ENCODE measurements around the gene STIP1.

Gene STIP1

DNA sequence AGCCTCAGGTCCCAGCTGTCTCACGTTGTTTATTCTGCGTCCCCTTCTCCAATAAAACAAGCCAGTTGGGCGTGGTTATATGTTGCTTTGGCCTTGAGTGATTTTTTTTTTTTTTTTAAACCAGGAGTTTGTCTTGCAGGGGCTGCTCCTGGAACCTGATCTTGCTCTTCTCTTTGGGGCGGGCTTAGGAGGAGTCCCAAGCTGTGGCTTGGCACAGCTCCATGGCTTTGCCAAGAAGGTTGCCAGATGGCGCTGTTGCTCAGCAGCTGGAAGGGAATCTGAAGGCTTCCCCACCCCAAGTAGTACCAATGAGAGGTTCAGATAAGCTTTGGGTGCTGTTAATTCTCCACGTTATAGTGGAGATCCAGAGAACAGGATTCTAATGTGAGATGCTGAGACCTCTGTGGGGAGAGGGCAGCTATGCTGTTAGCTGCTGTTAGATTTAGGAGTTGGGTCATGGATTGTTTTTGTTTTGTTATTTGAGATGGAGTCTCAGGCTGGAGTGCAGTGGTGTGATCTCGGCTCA is 18.6 kb downstream of the STIP1 start:
- Mint-ChIP-seq H3K27ac (peak overlapping the region; percentile 79), H3K4me3 (peak overlapping the region; percentile 78), H3K27me3 (no peaks in the 10 kb centered on the region), H3K9me3 (ENCODE audit: low read depth) (no peaks in the 10 kb centered on the region), H3K4me1 (ENCODE audit: low read depth) (peaks cover 35% of the 10 kb centered on the region), H3K36me3 (peaks cover 3% of the 10 kb centered on the region)

DNA sequence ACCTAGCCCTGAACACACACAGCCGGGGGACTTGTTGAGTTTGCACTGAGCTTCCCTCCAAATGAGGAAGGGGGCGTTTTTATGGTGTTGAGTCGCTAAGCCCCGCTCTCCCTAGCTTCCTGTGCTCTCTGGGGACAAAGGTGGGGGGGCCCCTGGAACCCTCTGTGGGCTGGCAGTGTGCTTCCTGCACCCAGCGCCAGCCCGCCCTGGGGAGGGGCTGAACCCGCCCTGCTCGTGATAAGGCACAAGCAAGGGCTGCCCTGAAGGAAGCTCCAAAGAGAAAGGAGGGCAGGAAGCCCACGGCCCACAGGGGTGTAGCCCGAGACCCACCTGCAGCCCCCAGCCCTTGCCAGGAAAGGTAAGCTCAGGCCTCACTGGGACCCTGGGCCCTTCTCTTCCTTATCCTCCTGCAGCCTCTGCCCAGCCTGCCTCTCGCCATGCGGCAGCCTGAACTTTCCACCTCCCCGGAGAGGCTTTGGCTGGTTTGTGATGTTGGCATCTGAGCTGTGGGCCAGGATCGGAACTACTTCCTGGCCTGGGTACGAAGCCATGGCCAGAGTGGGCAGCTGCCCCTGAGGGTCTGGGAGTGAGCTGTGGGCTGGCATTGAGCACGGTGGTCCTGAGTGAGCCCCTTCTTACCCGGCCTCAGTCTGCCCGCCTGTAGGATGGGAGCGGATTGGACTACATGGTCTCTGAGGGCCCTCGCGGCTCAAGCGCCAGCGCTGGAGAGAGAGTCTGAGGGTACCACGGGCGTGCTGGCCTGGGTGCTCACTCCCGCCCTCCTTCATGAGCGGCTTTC is 20.7 kb downstream of the STIP1 start, which contains the start of gene FERMT3:
TSS of gene FERMT3 (plus strand) at position 265 of the 799 bp plus-strand sequence. CDS start 644 bp downstream, outside the sequence.
- Mint-ChIP-seq H3K9me3 (ENCODE audit: low read depth) (no peaks in the 10 kb centered on the region), H3K27me3 (no peaks in the 10 kb centered on the region), H3K36me3 (peaks cover 3% of the 10 kb centered on the region), H3K4me1 (ENCODE audit: low read depth) (peaks cover 33% of the 10 kb centered on the region), H3K27ac (peak within 1 kb of the TSS; percentile 96), H3K4me3 (peak within 1 kb of the TSS; percentile 93)

DNA sequence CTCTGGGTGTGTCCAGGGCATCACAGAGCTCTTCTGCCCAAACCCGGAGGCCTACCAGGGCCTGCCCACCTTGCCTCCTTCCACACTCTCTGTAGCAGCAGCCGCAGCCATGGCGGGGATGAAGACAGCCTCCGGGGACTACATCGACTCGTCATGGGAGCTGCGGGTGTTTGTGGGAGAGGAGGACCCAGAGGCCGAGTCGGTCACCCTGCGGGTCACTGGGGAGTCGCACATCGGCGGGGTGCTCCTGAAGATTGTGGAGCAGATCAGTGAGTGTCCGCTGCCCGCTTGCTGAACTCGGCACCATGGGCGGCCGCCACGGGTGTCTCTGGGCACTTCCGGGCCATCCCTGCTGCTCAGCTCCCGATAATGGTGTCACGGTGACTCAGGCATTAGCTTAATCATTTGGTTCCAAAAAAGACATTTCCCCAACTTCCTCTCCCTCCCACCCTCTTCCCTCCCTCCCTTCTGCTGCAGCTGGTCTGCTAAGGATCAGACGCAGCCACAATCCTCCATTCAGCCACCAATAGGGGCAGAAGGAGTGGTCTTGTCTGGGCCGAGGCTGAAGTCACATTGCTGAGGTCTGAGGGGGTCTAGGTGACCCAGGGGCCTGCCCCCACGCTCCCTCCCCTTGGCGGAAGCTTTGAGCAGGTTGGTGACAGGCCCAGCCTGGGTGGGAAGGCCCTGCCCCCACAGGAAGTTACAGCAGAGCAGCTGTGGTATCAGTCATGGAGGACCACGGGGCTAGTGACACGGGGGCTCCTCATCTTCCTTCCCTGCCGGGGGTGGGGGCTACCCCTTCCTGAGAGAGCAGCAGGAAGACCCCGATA is 21.5 kb downstream of the STIP1 start:
- Mint-ChIP-seq H3K4me1 (ENCODE audit: low read depth) (peaks cover 36% of the 10 kb centered on the region), H3K27me3 (no peaks in the 10 kb centered on the region)

DNA sequence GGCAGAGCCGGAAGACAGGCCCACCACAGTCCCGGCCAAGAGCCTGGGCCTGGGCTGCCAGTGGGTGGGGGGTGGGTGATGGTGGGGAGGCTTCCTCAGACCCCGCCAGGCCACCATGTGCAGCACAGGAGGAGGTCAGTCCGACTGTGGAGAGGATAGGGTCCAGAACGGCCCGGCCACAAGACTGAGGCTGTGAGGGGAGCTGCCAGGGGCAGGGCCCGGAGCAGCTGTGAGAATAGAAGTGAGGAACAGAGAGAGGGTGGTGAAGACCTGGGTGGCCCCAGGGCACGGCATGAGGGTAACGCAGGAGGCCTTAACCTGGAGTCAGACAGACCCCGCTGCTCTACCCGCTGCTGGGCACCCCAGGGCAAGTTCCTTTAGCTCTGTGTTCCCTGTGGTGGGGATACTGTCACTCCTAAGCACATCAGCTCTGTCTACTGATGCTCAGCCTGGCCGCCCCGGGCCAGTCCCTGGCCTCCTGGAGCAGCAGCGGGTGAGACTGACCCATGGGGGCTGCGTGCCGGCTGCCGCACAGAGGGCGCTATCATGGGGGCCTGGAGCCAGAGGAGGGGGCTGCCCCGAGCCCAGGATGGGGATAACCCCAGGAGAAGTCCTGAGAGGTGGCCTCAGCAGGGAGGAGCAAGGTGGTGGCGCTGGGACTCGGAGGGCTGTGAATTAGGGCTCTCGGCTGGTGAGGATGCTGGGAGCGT is 22.3 kb downstream of the STIP1 start:
- H3K27ac Mint-ChIP-seq: peak overlapping the region; percentile 96
- H3K27me3 Mint-ChIP-seq: no peaks in the 10 kb centered on the region
- peak overlapping the region; percentile 93 for H3K4me3 Mint-ChIP-seq
- H3K4me1 Mint-ChIP-seq (ENCODE audit: low read depth): peaks cover 37% of the 10 kb centered on the region
- peaks cover 3% of the 10 kb centered on the region for H3K36me3 Mint-ChIP-seq
- H3K9me3 Mint-ChIP-seq (ENCODE audit: low read depth): no peaks in the 10 kb centered on the region

More for the DNA sequence above, 21.5 kb downstream of the STIP1 start:
- H3K9me3 Mint-ChIP-seq (ENCODE audit: low read depth): no peaks in the 10 kb centered on the region
- H3K27ac Mint-ChIP-seq: peak overlapping the region; percentile 96
- H3K36me3 Mint-ChIP-seq: peaks cover 3% of the 10 kb centered on the region
- H3K4me3 Mint-ChIP-seq: peak overlapping the region; percentile 93

DNA sequence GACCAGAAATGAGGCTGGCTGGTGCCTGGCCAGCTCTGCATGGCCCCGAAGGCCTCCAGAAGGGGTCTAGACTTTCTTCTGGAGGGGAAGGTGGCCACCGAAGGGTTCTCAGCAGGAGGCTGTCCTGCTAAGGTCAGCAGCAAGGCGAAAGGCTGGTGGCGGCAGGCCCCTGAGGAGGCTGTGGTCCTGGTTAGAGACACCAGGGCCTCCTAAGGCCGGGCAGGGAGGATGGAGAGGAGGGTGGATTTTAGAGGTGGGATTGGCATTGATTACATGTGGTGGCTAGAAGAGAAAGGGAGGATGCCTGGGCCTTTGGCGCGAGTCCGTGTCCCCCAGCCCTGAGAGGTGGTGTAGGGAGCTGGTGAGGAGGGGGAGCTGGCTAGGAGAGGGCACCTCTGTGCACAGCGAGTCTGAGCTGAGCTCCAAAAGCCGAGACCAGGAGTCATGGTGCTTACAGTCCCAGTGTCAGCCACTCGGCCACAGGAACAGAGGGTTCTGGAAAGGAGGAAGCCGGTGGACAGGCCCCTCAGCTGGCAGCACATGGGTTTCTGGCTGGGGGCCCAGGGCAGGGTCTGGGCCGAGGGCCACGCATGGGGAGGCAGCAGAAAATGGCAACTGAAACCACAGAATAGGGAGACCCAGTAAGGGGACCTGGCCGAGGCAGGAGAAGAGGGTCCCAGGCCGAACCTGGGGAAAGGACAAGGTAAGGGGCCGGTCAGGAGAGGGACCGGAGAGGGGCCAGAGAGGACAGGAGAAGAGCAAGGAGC is 23.0 kb downstream of the STIP1 start:
- Mint-ChIP-seq H3K4me3 (peak overlapping the region; percentile 93), H3K27me3 (no peaks in the 10 kb centered on the region), H3K36me3 (peaks cover 4% of the 10 kb centered on the region), H3K4me1 (ENCODE audit: low read depth) (peaks cover 34% of the 10 kb centered on the region), H3K27ac (peak overlapping the region; percentile 81), H3K9me3 (ENCODE audit: low read depth) (no peaks in the 10 kb centered on the region)

DNA sequence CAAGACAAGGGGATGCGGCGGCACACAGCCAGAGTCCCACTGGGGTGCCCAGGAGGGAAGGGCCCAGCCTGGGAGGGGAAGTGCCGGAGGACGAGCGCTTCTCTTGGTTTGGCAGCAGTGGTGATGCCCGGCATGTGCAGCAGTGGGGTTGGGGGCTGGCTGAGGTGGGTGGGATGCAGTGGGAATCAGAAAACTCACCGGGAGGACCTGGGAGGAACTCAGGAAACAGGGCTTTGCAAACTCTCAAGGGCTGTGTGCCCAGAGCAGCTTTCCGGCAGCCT is 23.5 kb downstream of the STIP1 start:
- H3K4me3 Mint-ChIP-seq: no peak overlapping the region
- peak overlapping the region; percentile 81 for H3K27ac Mint-ChIP-seq
- peaks cover 29% of the 10 kb centered on the region for H3K4me1 Mint-ChIP-seq (ENCODE audit: low read depth)
- no peaks in the 10 kb centered on the region for H3K27me3 Mint-ChIP-seq
- no peaks in the 10 kb centered on the region for H3K9me3 Mint-ChIP-seq (ENCODE audit: low read depth)
- peaks cover 4% of the 10 kb centered on the region for H3K36me3 Mint-ChIP-seq

DNA sequence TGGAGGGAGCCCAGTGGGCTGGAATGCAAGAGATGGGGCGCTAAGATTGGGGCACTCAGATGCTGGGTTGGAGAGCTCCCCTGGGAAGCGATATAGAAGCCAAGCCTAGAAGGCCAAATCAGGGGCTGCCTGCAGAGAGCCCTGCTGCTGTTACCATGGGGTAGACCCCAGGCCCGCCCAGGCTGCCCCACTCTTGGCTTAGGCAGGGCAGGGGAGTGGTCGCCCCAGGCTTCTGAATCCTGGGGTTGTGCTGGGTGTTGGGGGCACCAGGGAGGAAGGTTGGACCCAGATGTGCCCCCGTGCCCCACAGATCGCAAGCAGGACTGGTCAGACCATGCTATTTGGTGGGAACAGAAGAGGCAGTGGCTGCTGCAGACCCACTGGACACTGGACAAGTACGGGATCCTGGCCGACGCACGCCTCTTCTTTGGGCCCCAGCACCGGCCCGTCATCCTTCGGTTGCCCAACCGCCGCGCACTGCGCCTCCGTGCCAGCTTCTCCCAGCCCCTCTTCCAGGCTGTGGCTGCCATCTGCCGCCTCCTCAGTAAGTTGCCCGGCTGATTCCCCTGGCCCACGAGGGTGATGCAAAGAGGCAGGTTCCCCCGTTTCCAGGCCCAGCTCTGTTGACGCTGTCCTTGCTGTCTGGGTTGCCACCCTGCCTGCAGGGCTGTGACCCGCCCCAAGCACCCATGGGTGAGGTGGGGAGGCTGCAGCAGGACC is 24.5 kb downstream of the STIP1 start:
- Mint-ChIP-seq H3K4me3 (no peak overlapping the region), H3K4me1 (ENCODE audit: low read depth) (peaks cover 31% of the 10 kb centered on the region), H3K27me3 (no peaks in the 10 kb centered on the region), H3K27ac (peak overlapping the region; percentile 46), H3K9me3 (ENCODE audit: low read depth) (no peaks in the 10 kb centered on the region), H3K36me3 (peaks cover 2% of the 10 kb centered on the region)

DNA sequence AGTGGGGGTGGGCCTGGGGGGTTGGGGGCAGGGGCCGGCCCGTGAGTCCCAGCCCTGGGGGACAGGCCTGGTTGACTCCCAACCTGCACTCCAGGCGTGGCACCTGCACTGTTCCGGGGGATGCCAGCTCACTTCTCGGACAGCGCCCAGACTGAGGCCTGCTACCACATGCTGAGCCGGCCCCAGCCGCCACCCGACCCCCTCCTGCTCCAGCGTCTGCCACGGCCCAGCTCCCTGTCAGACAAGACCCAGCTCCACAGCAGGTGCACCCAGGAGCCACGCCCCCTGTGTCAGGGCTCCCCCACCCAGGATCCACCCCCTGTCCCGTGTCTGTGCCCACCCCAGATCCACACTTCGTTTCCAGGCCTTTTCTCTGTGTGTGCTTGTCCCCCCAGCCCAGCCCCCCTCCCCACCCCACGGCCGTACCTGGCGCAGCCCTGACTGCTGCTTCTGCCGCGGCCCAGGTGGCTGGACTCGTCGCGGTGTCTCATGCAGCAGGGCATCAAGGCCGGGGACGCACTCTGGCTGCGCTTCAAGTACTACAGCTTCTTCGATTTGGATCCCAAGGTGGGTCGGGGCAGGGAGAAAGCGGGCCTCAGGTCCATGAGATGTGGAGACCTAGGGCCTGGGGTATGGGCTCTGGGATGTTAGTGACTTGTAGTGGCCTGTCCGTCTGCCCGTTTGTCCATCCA is 25.4 kb downstream of the STIP1 start:
- Mint-ChIP-seq H3K4me1 (ENCODE audit: low read depth) (peaks cover 23% of the 10 kb centered on the region), H3K4me3 (no peak overlapping the region), H3K36me3 (peaks cover 2% of the 10 kb centered on the region), H3K27me3 (no peaks in the 10 kb centered on the region), H3K27ac (no peak overlapping the region), H3K9me3 (ENCODE audit: low read depth) (no peaks in the 10 kb centered on the region)

DNA sequence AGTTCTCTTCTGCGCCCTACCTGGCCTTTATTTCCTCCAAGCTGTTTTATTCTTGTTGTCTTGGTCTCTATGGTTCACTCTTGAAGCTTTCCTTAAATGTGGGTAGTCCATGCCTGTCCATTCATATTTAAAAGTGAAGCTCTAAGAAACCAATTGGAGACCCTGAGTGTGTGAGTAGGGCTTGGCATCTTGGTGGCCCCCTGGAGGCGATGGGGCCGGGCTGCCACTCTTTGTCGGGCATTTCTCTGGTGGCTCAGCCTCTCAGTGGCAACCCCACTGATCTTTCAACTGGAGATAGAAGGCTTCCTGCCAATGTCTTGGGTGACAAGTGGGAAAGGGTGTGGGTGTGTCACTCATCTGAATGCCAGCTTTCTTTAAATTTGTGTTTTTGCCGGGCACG is 30.9 kb downstream of the STIP1 start:
- Mint-ChIP-seq H3K4me1 (ENCODE audit: low read depth) (peaks cover 18% of the 10 kb centered on the region), H3K36me3 (peaks cover 2% of the 10 kb centered on the region), H3K27ac (no peak overlapping the region), H3K4me3 (no peak overlapping the region), H3K27me3 (no peaks in the 10 kb centered on the region), H3K9me3 (ENCODE audit: low read depth) (no peaks in the 10 kb centered on the region)

DNA sequence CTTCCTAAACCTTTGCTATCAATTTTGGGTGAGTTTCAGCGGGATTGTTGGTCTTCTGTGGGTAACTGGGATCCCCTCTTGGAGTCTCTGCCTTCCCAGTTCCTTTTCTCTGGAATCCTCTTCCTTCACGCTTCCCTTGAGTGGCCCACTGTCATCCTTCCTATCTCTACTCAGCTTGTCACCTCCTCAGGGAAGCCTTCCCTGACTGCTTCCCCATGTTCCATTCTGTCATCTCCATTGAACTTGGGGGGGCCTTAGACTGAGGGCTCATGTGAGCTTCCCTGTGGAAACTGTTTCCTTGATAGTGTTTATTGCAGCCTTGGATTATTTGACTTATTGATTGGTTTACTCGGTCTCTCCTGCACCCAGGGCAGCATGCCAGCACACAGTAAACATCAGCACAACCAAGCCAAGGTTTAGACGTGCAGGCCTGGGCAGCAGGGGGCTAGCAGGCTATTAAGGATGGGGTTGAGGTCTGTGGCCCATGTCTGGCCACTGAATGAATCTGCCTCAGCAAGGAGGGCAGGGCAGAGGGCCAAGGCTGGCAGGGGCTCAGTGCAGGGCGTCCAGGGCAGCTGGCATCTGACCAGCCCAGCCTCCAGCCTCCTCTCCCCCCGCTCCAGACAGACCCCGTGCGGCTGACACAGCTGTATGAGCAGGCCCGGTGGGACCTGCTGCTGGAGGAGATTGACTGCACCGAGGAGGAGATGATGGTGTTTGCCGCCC is 32.8 kb downstream of the STIP1 start:
- Mint-ChIP-seq H3K36me3 (peaks cover 2% of the 10 kb centered on the region), H3K4me1 (ENCODE audit: low read depth) (peaks cover 11% of the 10 kb centered on the region), H3K27me3 (no peaks in the 10 kb centered on the region), H3K9me3 (ENCODE audit: low read depth) (no peaks in the 10 kb centered on the region), H3K27ac (peak overlapping the region; percentile 41), H3K4me3 (no peak overlapping the region)

DNA sequence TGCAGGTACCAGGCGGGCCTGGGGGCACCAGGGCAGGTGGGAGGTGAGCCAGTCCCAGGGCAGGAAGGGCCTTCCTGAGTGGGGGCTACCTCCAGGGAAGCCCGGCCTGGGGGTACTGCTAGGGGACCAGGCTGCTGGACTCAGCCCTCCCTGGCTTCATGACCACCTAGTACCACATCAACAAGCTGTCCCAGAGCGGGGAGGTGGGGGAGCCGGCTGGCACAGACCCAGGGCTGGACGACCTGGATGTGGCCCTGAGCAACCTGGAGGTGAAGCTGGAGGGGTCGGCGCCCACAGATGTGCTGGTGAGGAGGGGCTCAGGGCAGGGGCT is 33.3 kb downstream of the STIP1 start:
- Mint-ChIP-seq H3K9me3 (ENCODE audit: low read depth) (no peaks in the 10 kb centered on the region), H3K4me1 (ENCODE audit: low read depth) (peaks cover 8% of the 10 kb centered on the region), H3K36me3 (no peaks in the 10 kb centered on the region), H3K27ac (no peak overlapping the region), H3K27me3 (no peaks in the 10 kb centered on the region), H3K4me3 (no peak overlapping the region)

DNA sequence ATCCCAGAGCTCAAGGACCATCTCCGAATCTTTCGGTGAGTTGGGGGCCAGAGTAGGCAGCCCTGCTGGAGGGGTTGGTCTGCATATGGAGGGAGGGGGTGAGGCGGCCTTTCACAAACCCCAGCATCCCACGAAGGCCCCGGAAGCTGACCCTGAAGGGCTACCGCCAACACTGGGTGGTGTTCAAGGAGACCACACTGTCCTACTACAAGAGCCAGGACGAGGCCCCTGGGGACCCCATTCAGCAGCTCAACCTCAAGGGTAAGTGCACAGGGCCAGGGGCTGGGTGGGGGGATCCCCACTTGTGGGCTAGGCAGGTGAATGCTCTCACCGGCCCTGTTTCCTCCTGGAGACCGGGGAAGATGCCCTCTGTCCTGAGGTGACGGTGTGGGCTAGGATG is 33.8 kb downstream of the STIP1 start:
- no peak overlapping the region for H3K4me3 Mint-ChIP-seq
- H3K27me3 Mint-ChIP-seq: no peaks in the 10 kb centered on the region
- no peaks in the 10 kb centered on the region for H3K36me3 Mint-ChIP-seq
- H3K9me3 Mint-ChIP-seq (ENCODE audit: low read depth): no peaks in the 10 kb centered on the region
- H3K4me1 Mint-ChIP-seq (ENCODE audit: low read depth): peaks cover 8% of the 10 kb centered on the region
- no peak overlapping the region for H3K27ac Mint-ChIP-seq

DNA sequence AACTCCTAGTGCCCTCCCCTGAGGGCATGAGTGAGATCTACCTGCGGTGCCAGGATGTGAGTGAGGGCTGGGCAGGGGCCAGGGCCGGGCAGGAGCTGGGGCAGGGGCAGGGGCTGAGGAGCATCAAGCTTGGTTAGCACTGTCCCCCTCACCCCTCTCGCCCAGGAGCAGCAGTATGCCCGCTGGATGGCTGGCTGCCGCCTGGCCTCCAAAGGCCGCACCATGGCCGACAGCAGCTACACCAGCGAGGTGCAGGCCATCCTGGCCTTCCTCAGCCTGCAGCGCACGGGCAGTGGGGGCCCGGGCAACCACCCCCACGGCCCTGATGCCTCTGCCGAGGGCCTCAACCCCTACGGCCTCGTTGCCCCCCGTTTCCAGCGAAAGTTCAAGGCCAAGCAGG is 34.3 kb downstream of the STIP1 start:
- Mint-ChIP-seq H3K4me1 (ENCODE audit: low read depth) (peaks cover 7% of the 10 kb centered on the region), H3K9me3 (ENCODE audit: low read depth) (no peaks in the 10 kb centered on the region), H3K27me3 (no peaks in the 10 kb centered on the region), H3K4me3 (no peak overlapping the region), H3K27ac (no peak overlapping the region), H3K36me3 (no peaks in the 10 kb centered on the region)

All from activated naive CD8-positive, alpha-beta T cell (primary cell).